HG03066 (cell line): ENCODE data around the gene ABCC8.

Source experiments
- ATAC-seq: cut with Tn5 transposase; IDR thresholded peaks from one replicate; pipeline ENCODE4 v1.9.1; 2021; ENCODE audit warnings: low read depth; ENCODE audit not compliant: unreplicated experiment

The ABCC8 gene

GRCh38 chr11:17407575-17407974 lies 69.1 kb downstream of the ABCC8 start:
- no peak for ATAC-seq

GRCh38 chr11:17406818-17407149 lies 69.9 kb downstream of the ABCC8 start:
- ATAC-seq, result no peak

GRCh38 chr11:17406082-17406817 lies 70.4 kb downstream of the ABCC8 start:
- no peak for ATAC-seq

- no peak for ATAC-seq
These were observed 71.2 kb downstream of the ABCC8 start for GRCh38 chr11:17405232-17406005.

- ATAC-seq, result no peak
These were observed 72.5 kb downstream of the ABCC8 start for GRCh38 chr11:17403980-17404759.

GRCh38 chr11:17402486-17402885 lies 74.2 kb downstream of the ABCC8 start:
- no peak for ATAC-seq

GRCh38 chr11:17401841-17402240 lies 74.8 kb downstream of the ABCC8 start:
- ATAC-seq, result no peak

- ATAC-seq, result no peak
These were observed 75.3 kb downstream of the ABCC8 start for GRCh38 chr11:17401316-17401715.

GRCh38 chr11:17400048-17400775 lies 76.4 kb downstream of the ABCC8 start:
- ATAC-seq, result peak; percentile 66

- ATAC-seq, result no peak
These were observed 77.4 kb downstream of the ABCC8 start for GRCh38 chr11:17399236-17399635.

GRCh38 chr11:17397311-17398002 lies 79.2 kb downstream of the ABCC8 start:
- no peak for ATAC-seq

GRCh38 chr11:17396598-17397310 lies 79.9 kb downstream of the ABCC8 start:
- ATAC-seq, result no peak

- ATAC-seq, result no peak
These were observed 80.7 kb downstream of the ABCC8 start for GRCh38 chr11:17395978-17396377.

- no peak for ATAC-seq
These were observed 81.1 kb downstream of the ABCC8 start for GRCh38 chr11:17395554-17395961.

GRCh38 chr11:17394743-17395390 lies 81.8 kb downstream of the ABCC8 start:
- no peak for ATAC-seq

GRCh38 chr11:17393472-17393871 lies 83.2 kb downstream of the ABCC8 start:
- no peak for ATAC-seq

GRCh38 chr11:17392872-17393271 lies 83.8 kb downstream of the ABCC8 start:
- ATAC-seq, result no peak

GRCh38 chr11:17391493-17392355 lies 84.9 kb downstream of the ABCC8 start:
- ATAC-seq, result no peak
